ENCODE measurements around the gene NF1.
"Not testable (repeated sequence)": the region's sequence is repeated elsewhere in the genome, so short reads cannot be mapped to it uniquely, and the experiment has no call there.

NF1 gene

DNA sequence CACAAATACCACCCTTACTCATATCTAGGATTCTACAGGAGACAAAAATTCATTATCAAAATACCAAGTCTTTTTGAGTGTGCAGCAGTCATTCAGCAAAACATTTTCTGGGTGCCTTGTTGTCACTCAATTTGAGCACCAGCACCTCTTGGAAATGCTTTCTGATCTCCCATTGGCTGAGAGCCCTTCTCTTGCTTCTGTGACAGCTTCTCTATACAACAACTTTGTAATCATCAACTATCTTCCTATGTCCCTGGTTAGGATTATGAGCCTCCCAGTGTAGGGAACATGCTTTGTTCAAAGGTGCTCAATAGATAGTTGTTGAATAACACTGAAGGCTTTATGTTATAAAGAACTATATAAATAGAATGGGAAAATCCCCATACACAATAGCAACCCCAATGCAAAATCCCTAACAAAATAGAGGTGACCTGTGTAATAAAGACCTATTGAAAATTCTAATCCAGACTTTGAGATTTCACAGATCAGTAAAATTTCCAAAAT, 286.4 kb downstream of the NF1 start:
- H3K4me3 ChIP-seq (ENCODE audit: low read depth in 1 of 2, low read length in 2 of 2) = no peak overlapping the region
- H3K9ac ChIP-seq (ENCODE audit: low read length) = no peak overlapping the region
- no peaks in the 10 kb centered on the region for H3K4me1 ChIP-seq (ENCODE audit: insufficient read depth, low read length)
- H3K9me3 ChIP-seq (ENCODE audit: low read length) = no peaks in the 10 kb centered on the region
- H3K36me3 ChIP-seq (ENCODE audit: insufficient read depth, low read length) = no peaks in the 10 kb centered on the region
- H3K27me3 ChIP-seq (ENCODE audit: control insufficient read depth in 1 of 2, insufficient read depth in 2 of 2, low read length in 2 of 2) = no peaks in the 10 kb centered on the region
- no peak overlapping the region for H3K27ac ChIP-seq (ENCODE audit: low read depth, low read length)

DNA sequence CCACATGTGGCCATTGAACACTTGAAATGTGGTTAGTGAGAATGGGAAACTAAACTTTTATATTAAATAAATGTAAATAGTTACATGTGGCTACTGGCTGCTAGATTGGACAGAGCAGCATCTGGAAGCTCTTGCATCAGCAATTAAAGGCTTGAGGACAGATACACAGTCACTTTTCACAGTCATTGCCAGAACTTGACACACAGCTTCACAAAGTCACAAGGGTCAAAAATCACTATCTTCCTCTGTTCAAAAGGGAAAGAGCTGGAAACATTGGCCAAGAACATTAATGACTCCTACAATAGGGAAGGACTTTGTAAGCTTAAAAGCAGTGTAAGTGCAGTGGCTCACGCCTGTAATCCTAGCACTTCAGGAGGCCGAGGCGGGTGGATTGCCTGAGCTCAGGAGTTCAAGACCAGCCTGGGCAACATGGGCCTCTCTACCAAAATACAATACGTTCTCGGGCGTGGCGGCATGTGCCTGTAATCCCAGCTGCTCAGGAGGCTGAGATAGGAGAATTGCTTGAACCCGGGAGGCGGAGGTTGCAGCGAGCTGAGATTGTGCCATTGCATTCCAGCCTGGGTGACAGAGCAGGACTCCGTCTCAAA, 288.0 kb downstream of the NF1 start:
- not testable (repeated sequence) for H3K36me3 ChIP-seq (ENCODE audit: insufficient read depth, low read length); H3K9ac ChIP-seq (ENCODE audit: low read length); H3K4me1 ChIP-seq (ENCODE audit: insufficient read depth, low read length); H3K4me3 ChIP-seq (ENCODE audit: low read depth in 1 of 2, low read length in 2 of 2); H3K27ac ChIP-seq (ENCODE audit: low read depth, low read length); H3K9me3 ChIP-seq (ENCODE audit: low read length); H3K27me3 ChIP-seq (ENCODE audit: control insufficient read depth in 1 of 2, insufficient read depth in 2 of 2, low read length in 2 of 2)

GRCh38 chr17:31383488-31383887, 288.7 kb downstream of the NF1 start:
- not testable (repeated sequence) for H3K9me3 ChIP-seq (ENCODE audit: low read length); H3K4me3 ChIP-seq (ENCODE audit: low read depth in 1 of 2, low read length in 2 of 2); H3K4me1 ChIP-seq (ENCODE audit: insufficient read depth, low read length); H3K27ac ChIP-seq (ENCODE audit: low read depth, low read length); H3K27me3 ChIP-seq (ENCODE audit: control insufficient read depth in 1 of 2, insufficient read depth in 2 of 2, low read length in 2 of 2); H3K36me3 ChIP-seq (ENCODE audit: insufficient read depth, low read length); H3K9ac ChIP-seq (ENCODE audit: low read length)

DNA sequence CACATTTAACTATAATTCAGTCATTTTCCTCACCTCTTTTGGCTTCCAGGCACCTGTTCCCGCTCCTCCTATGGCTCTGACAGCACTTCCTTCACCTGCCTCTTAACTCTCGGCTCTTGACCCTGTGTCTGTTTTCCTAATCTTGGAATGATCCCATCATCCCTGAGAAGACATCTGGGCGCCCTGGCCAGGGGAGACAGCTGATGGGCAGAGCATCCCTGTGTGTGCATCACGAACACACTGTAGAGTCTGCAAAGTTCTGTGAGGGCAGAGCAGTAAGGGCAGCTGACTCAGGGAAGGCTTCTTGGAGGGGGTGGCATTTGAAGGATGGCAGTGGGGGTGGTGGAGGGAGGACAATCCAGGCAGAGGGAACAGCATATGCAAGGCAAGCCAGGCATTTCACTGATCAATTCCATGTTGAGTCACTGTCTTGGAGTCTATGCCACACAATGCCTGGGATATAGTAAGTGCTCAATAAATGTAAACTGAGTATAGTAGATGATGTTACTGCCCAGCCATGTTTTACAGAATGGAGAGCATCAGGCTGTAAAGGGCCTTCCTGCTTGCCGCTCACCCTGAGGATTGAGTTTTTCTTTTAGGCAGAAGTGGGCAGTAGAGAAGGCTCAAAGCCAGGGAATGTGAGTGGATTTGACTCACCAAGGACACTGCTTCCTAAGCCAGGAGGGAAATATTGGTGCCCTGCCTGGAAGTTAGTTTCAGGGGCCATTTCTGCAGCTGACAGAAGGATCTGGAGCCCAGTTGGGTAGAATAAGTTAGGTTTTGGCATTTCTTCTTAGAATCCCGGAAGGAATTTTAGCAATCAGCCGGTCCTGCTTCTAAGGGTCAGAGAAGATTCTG, 290.9 kb downstream of the NF1 start:
- no peaks in the 10 kb centered on the region for H3K36me3 ChIP-seq (ENCODE audit: insufficient read depth, low read length)
- no peak overlapping the region for H3K9ac ChIP-seq (ENCODE audit: low read length)
- H3K4me3 ChIP-seq (ENCODE audit: low read depth in 1 of 2, low read length in 2 of 2) = no peak overlapping the region
- peaks cover 0 to 10% of the 10 kb centered on the region in 2 donors for H3K27me3 ChIP-seq (ENCODE audit: control insufficient read depth in 1 of 2, insufficient read depth in 2 of 2, low read length in 2 of 2)
- H3K9me3 ChIP-seq (ENCODE audit: low read length) = no peaks in the 10 kb centered on the region
- H3K4me1 ChIP-seq (ENCODE audit: insufficient read depth, low read length) = no peaks in the 10 kb centered on the region
- H3K27ac ChIP-seq (ENCODE audit: low read depth, low read length) = no peak overlapping the region

DNA sequence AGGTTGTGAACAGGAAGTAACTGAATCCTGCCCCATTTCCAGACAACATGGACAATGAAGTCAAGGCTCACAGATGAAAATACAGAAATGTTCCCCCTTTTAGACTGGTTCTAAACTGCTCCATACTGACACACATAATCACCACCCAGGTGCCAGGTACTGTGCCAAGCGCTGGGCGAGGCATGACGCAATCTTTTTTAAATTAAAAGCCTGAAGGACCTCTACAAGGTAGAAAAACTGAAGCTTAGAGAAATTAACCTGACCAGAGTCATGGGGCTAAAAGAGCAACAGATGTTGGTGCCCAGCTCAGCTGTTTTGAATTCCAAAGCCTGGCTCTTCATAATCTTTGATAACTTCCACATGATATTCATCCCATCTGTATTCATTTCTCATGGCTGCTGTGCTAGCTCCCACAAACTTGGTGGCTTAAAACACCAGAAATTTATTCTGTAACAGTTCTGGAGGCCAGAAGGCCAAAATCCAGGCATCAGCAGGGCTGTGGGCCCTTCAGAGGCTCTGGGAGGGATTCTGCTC, 291.8 kb downstream of the NF1 start:
- no peak overlapping the region for H3K27ac ChIP-seq (ENCODE audit: low read depth, low read length)
- no peaks in the 10 kb centered on the region for H3K4me1 ChIP-seq (ENCODE audit: insufficient read depth, low read length)
- no peaks in the 10 kb centered on the region for H3K36me3 ChIP-seq (ENCODE audit: insufficient read depth, low read length)
- peaks cover 0 to 16% of the 10 kb centered on the region in 2 donors for H3K27me3 ChIP-seq (ENCODE audit: control insufficient read depth in 1 of 2, insufficient read depth in 2 of 2, low read length in 2 of 2)
- H3K4me3 ChIP-seq (ENCODE audit: low read depth in 1 of 2, low read length in 2 of 2) = no peak overlapping the region
- H3K9me3 ChIP-seq (ENCODE audit: low read length) = no peaks in the 10 kb centered on the region
- no peak overlapping the region for H3K9ac ChIP-seq (ENCODE audit: low read length)

GRCh38 chr17:31387438-31387837, 292.7 kb downstream of the NF1 start:
- peaks cover 2% of the 10 kb centered on the region for H3K4me1 ChIP-seq (ENCODE audit: insufficient read depth, low read length)
- no peak overlapping the region for H3K4me3 ChIP-seq (ENCODE audit: low read depth in 1 of 2, low read length in 2 of 2)
- no peaks in the 10 kb centered on the region for H3K36me3 ChIP-seq (ENCODE audit: insufficient read depth, low read length)
- H3K27ac ChIP-seq (ENCODE audit: low read depth, low read length) = no peak overlapping the region
- H3K27me3 ChIP-seq (ENCODE audit: control insufficient read depth in 1 of 2, insufficient read depth in 2 of 2, low read length in 2 of 2) = peaks cover 3 to 22% of the 10 kb centered on the region in 2 donors
- no peaks in the 10 kb centered on the region for H3K9me3 ChIP-seq (ENCODE audit: low read length)
- H3K9ac ChIP-seq (ENCODE audit: low read length) = no peak overlapping the region

DNA sequence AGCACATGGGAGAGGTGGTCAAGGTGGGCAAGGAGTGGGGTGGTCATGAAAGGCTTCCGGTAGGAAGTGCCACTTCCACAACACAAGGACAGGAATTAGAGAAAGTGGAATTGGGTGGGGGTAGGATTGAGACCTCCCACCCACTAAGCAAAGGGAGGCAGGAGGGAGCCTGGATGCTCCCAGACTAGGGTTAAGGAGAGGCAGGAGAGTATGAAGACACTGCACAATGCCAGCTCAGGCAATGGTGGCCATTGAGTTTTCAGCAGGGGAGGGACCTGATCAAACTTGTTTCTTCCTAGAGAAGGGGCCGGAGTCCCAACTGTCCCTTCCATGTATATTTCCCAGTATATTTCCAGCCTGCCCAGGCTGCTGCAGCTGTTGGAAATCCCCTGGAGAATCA, 293.6 kb downstream of the NF1 start:
- Histone ChIP-seq H3K9ac (ENCODE audit: low read length) (no peak overlapping the region), H3K4me1 (ENCODE audit: insufficient read depth, low read length) (peaks cover 5% of the 10 kb centered on the region), H3K4me3 (ENCODE audit: low read depth in 1 of 2, low read length in 2 of 2) (no peak overlapping the region), H3K27me3 (ENCODE audit: control insufficient read depth in 1 of 2, insufficient read depth in 2 of 2, low read length in 2 of 2) (peaks cover 8 to 31% of the 10 kb centered on the region in 2 donors), H3K27ac (ENCODE audit: low read depth, low read length) (no peak overlapping the region), H3K36me3 (ENCODE audit: insufficient read depth, low read length) (no peaks in the 10 kb centered on the region), H3K9me3 (ENCODE audit: low read length) (no peaks in the 10 kb centered on the region)

DNA sequence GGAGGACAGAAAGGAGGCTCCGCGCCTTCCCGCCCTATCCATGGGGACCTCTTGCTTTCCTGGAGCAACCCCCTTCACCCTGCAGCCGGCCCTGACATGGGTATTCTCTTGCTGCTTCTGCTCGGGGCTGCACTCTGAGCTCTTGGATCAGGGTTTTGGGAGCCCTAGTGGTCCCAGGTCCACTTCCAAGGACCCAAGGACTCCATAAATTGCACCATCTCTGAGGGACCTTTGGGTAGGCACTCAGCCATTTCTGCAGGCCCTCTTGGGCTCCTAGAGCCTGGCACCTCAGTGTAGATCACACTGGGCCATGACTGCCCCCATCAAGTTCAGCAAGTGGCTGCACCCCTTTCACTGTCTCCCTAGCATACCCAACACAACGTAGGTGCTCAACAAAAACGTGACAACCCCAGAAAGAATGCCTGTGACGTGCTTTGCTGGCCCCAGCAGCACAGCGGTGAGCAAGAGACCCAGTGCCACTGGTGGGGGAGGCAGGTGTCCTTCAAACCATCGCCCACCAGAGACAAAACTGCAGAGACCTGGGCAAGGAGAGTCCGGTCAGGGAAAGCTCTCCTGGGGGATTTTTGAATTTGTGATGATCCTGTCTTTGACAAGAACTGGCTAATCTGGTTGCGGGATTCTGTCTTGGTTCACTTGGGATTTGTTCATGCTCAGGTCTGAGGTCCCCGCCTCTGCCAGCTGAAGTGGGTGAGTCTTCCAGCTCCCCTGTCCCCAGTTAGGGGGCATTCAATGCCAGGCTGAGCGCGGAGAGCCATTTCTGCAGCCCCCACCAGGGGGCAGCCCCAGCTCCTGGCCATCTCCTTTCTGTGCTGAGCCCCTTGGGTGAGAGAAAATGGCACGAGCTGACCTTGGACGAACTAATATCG, 294.2 kb downstream of the NF1 start:
- no peaks in the 10 kb centered on the region for H3K36me3 ChIP-seq (ENCODE audit: insufficient read depth, low read length)
- H3K27me3 ChIP-seq (ENCODE audit: control insufficient read depth in 1 of 2, insufficient read depth in 2 of 2, low read length in 2 of 2) = peaks cover 8 to 38% of the 10 kb centered on the region in 2 donors
- peaks cover 5% of the 10 kb centered on the region for H3K4me1 ChIP-seq (ENCODE audit: insufficient read depth, low read length)
- no peak overlapping the region for H3K4me3 ChIP-seq (ENCODE audit: low read depth in 1 of 2, low read length in 2 of 2)
- H3K9me3 ChIP-seq (ENCODE audit: low read length) = no peaks in the 10 kb centered on the region
- no peak overlapping the region for H3K27ac ChIP-seq (ENCODE audit: low read depth, low read length)
- H3K9ac ChIP-seq (ENCODE audit: low read length) = no peak overlapping the region

- Histone ChIP-seq H3K4me3 (ENCODE audit: low read depth in 1 of 2, low read length in 2 of 2) (no peak overlapping the region), H3K4me1 (ENCODE audit: insufficient read depth, low read length) (peaks cover 5% of the 10 kb centered on the region), H3K9me3 (ENCODE audit: low read length) (no peaks in the 10 kb centered on the region), H3K27me3 (ENCODE audit: control insufficient read depth in 1 of 2, insufficient read depth in 2 of 2, low read length in 2 of 2) (peaks cover 10 to 43% of the 10 kb centered on the region in 2 donors), H3K9ac (ENCODE audit: low read length) (no peak overlapping the region), H3K27ac (ENCODE audit: low read depth, low read length) (no peak overlapping the region), H3K36me3 (ENCODE audit: insufficient read depth, low read length) (no peaks in the 10 kb centered on the region)
Measured at GRCh38 chr17:31389657-31390381, 295.0 kb downstream of the NF1 start.

DNA sequence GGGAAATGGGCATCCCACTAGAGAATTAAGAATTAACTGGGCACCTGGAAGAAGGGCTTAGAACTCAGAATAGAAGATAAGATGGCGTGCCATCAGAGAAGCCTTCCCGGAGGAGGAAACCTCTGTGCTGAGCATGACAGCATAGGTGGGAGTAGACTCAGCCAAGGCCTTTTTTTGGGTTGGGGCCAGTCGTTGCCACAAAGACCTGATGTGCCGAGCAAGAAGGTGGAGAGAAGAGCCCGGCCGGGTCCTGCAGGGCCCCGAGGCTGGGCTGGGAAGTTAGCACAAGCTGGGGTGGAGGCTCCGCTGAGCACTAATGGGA, 295.6 kb downstream of the NF1 start:
- peaks cover 5% of the 10 kb centered on the region for H3K4me1 ChIP-seq (ENCODE audit: insufficient read depth, low read length)
- H3K27me3 ChIP-seq (ENCODE audit: control insufficient read depth in 1 of 2, insufficient read depth in 2 of 2, low read length in 2 of 2) = peaks cover 13 to 43% of the 10 kb centered on the region in 2 donors
- no peaks in the 10 kb centered on the region for H3K9me3 ChIP-seq (ENCODE audit: low read length)
- no peaks in the 10 kb centered on the region for H3K36me3 ChIP-seq (ENCODE audit: insufficient read depth, low read length)
- H3K9ac ChIP-seq (ENCODE audit: low read length) = no peak overlapping the region
- no peak overlapping the region for H3K4me3 ChIP-seq (ENCODE audit: low read depth in 1 of 2, low read length in 2 of 2)
- H3K27ac ChIP-seq (ENCODE audit: low read depth, low read length) = no peak overlapping the region
